ENCODE measurements around the gene ATG7.
"Not testable (repeated sequence)": the region's sequence is repeated elsewhere in the genome, so short reads cannot be mapped to it uniquely, and the experiment has no call there.

ATG7 gene

DNA sequence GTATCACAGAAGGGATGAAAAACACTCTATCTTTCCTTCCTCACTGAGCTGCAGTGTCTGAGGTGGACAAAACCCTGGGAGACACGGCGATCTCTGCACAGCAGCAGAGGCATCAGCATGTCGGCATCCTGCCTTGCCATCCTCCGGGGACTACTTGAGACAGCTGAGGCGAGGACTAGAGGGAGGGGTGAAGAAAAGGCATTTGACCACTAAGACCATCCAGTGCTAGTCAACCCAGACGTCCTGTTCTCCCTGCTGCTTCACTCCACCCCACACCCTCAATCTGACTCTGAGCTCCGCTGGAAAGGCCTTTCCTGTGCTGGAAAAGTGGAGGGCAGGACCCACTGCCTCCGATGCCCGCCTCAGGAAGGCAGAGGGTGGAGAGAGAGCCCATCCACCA, 304.3 kb downstream of the ATG7 start:
- DNase-seq = no peak

DNA sequence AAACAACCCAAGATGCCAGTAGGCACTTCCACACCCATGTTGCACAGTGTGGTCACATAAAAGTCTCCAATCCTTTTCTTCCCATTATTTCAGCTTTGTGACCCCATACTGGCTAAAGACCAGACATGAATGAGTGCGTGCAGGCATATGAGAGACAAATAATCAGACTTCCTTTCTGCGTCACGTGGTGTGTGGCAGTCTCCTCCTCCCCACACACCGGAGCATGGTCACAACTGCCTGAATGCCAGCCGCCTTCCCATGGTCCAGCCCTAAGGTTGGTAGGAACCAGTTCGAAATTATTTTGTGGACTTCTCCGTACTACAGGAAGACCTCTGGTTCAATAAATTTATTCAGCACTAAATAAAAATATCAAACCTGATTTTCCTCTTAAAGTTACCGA, 306.0 kb downstream of the ATG7 start:
- no peak for DNase-seq

GRCh38 chr3:11580645-11581044, 308.4 kb downstream of the ATG7 start:
- no peak for DNase-seq

- DNase-seq = no peak
These were observed 309.3 kb downstream of the ATG7 start for GRCh38 chr3:11581237-11582190.

- no peak for DNase-seq
These were observed 310.2 kb downstream of the ATG7 start for GRCh38 chr3:11582191-11582968.

DNA sequence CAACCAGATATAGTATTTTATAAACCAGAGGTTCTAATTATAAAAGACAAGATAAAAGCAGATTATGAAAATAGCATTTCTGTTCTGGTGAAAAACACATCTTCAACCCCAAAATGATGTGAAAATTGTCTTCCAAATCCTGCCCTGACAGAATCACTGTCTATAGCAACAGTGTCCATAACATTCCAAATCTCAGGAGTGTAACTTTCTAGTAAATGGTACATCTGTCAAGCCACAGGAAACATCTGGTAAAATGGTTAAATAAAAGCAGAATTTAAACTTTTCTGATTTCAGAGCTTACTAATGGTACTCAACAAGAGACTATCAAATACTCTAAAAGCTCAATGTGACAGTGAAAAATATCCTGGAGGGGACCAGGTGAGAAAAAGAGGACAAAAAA, 311.0 kb downstream of the ATG7 start:
- DNase-seq = no peak

GRCh38 chr3:11583638-11584046, 311.4 kb downstream of the ATG7 start:
- DNase-seq = no peak

DNA sequence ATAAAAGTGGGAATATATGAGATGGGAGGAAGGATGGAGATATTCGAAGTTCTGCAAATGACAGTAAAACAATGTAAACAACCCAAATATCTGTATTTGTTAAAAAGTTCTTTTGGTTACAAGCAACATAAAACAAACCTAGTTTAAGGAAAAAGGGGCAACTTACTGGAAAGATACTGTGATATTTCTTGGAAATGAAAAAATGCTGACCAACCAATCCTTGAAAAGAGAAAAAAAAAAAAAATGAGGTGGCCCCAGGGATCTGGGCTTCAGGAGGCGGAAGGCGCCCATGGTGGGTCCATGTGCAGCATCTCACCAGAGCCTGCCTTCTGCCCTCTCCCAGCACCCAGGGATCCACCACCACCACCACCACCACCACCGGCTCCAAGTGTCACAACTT, 312.4 kb downstream of the ATG7 start:
- DNase-seq = no peak

- DNase-seq = no peak
These were observed 315.6 kb downstream of the ATG7 start for GRCh38 chr3:11587766-11588165.

- DNase-seq = no peak
These were observed 316.1 kb downstream of the ATG7 start for GRCh38 chr3:11588338-11588737.

GRCh38 chr3:11588755-11589154, 316.6 kb downstream of the ATG7 start:
- no peak for DNase-seq

- no peak for DNase-seq
These were observed 317.5 kb downstream of the ATG7 start for GRCh38 chr3:11589706-11590105.

DNA sequence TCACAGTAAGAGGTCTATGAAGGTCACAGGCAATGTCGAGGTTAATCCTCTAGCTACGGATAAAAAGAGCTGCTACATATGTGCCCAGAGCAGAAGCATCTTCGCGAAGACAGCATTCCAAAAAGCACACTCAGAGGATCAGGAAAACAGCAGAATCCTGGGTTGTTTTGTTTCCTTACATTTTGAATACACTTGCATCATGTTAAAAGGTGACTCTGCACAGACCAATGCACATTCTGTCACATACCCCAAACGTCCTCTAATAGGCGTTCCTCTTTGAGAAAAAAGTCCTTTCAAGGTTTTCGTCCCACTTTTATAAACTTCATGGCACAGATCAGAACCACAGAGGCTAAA, 318.8 kb downstream of the ATG7 start:
- DNase-seq = no peak

- DNase-seq = no peak
These were observed 319.4 kb downstream of the ATG7 start for GRCh38 chr3:11591391-11592282.

DNA sequence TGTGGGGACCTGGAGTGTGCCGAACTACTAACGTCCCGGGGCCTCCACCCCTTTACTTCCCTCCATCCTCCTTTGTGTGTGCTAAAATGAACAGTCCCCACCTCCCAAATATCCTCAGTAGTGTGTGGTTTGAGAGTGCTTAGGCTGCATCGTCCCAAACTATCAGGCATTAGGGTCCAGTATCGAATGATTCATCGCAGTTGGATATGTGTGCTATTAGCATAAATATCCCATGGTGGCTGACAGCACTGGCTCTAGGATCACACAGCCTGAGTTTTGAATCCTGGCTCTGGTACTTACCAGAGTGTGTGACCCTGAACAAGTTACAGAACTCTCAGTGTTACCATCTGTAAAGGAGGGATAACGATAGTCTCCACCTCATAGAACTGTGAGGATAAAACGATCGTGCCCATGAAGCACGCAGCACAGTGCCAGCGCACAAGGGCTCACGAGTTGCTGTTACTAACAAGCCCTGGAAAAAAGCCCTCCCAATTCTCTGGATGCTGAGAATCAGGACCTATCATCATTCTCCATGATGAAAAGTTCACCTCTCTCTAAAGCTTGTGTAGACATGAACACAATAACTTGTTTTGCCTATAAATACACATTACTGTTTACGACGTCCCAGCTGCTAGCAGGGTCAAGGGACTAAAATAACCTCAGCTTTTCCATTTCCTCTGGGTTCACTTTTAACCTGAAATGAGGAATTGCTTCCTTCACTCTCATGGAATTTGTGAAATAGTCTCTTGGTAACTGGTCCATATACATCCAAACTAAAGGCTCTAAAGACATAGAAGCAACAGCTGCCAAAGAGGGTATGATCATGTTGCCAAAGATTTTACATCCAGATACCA, 320.5 kb downstream of the ATG7 start:
- no peak for DNase-seq

GRCh38 chr3:11593318-11594034, 321.3 kb downstream of the ATG7 start:
- DNase-seq = no peak

DNA sequence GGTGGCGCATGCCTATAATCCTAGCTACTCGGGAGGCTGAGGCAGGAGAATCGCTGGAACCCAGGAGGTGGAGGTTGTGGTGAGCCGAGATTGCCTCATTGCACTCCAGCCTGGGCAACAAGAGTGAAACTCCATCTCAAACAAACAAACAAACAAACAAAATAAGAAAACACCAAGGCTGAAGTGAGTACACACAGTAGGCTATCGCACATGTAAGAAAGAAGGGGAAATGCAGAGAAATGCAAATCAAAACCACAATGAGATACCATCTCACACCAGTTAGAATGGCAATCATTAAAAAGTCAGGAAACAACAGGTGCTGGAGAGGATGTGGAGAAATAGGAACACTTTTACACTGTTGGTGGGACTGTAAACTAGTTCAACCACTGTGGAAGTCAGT, 322.8 kb downstream of the ATG7 start:
- DNase-seq = not testable (repeated sequence)

DNA sequence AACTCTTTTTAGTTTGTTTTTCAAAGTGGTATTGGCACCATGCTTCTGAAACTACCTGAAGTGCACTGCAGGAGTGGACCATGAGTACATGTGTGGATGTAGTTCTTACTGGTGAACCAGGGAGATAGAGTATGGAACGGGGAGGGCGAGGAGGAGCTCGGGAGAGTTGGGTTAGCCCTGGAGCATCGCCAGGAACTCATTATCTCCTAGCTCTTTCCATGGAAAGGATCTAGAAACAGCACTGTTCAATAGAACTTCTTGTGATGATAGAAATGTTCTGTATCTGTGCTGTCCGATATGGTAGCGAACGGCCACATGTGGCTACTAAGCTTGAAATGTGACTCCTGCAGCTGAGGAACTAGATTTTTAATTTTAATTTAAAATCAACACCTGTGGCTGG, 324.2 kb downstream of the ATG7 start:
- no peak for DNase-seq

DNA sequence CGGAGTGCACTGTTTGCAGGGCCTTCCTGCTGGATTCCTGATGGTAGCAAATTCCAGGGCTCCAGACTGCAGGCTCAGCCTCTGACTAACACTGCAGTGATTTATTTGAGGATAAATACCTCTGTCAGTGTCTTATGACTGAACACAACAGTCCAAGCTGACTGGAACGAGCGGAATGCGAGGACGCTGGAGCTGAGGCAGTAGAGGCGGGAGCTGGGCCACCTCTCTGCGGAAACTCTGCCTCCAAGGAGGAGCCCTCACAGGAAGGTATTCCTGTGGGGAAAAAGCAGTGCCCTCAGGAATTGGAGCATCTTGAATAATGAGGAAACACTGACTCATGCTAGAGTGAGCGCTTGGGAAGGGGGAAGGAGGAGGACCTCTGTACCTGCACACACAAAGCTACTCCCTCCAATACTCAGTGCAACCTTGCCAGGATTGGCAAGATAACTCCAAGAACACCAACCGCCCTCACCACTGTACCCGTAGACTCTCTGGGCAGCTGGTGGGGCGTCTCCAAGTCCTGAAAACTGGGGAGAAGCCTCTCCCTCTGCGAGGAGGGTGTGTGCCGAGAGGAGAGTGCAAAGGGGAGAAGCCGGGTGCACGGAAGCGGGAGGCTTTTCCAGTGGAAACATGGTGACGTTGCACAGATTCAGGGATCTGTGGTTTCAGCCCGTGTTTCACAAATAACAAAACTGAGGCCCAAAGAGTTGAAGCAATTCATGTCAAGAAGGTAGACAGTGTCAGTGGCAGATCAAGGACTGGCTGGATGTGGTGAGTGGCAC, 328.5 kb downstream of the ATG7 start:
- no peak for DNase-seq

GRCh38 chr3:11601446-11602238, 329.4 kb downstream of the ATG7 start:
- no peak for DNase-seq
